GM21737 (cell line): ENCODE results near the gene CSNK2B.
A peak's percentile ranks its signal among the peaks of the same experiment; 100 is the strongest.

Experiments used
- ATAC-seq: cut with Tn5 transposase; IDR thresholded peaks from one replicate; pipeline ENCODE4 v1.9.1; 2021; ENCODE audit warnings: mild to moderate bottlenecking, moderate library complexity; ENCODE audit not compliant: unreplicated experiment

CSNK2B gene

DNA sequence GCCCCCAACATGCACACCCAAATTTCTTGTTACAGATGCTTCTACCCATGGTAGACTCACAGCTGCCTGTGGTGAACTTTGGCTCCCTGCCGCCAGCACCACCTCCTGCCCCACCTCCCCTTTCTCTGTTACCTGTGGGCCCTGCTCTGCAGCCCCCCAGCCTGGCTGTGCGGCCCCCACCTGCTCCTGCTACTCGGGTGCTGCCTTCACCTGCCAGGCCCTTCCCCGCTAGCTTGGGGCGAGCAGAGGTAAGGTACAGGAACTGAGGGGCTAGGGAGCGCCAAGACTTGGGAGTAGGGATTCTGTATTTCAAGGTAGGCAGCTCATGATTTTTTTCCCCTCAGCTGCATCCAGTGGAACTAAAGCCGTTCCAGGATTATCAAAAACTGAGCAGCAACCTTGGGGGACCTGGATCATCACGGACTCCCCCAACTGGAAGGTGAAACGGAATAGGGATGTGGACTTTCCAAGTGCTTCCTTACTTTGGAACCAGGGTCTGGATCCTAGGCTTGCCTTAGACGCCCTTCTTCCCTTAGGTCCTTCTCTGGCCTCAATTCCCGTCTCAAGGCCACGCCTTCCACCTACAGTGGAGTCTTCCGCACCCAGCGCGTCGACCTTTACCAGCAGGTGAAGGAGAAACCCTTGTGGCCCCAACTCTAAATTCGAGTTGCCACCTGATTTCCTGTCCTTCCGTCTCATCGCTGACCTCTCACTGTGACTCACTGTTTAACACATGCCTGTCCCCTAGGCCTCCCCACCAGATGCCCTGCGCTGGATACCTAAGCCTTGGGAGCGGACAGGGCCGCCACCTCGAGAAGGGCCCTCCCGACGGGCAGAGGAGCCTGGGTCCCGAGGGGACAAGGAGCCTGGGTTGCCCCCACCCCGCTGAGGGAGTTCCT, 28.9 kb upstream of the CSNK2B start:
- ATAC-seq, result no peak

DNA sequence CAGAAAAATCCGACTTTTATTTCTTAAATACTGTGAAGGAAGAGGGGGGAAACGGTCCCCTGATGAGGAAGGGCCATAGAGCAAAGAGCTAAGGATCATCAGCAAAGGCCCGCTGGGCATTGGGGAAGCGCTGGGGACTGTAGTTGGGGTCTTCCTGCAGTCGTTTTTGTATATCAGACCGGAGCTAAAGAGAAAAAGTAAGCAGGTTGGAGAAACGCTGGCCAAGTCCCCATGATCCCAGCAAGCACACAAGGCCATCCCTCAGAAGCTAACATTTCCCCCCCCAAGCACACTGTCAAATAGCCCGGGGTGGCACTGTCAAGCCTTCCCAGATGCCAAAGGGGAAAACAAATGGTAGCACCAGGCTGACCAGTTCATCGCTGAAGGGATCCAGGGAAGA, 26.8 kb upstream of the CSNK2B start:
- no peak for ATAC-seq

DNA sequence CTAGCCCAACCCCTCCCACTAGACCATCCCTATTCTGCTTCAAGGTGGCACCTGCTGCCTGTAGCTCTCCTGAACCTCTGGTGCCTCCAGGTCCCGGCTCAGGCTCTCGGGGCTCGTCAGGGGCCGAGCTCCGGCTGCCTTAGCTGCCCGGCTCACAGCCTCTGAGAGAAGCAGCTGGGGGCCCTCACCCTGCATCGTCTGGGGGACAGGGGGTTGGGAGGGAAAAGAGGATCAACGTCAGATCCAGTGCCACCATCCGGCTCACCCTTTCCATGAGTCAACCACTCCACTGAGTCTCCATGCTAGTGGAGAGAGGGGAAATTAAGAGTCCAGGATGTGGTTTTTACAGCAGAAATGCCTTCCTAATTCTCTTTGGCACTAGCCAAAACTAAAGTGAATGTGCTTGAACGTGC, 26.4 kb upstream of the CSNK2B start:
- no peak for ATAC-seq

DNA sequence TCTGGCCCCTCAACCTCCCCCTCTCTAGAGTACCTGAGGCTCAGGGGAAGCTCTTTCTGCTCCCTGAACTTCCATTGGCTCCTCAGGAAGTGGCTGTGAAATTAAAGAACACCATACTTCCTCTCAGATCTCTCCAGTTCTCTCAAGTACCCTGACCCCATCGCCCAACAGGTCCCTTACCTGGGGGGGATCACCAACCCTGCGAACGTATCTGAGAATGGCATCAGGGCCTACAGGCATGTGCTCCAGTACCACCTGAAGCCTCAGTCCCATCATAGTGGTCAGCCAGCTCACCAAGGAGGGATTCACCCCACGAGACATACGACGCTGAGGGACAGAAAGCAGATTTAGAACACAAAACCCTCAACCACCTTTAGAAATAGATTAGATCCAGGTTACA, 25.3 kb upstream of the CSNK2B start:
- ATAC-seq, result no peak

DNA sequence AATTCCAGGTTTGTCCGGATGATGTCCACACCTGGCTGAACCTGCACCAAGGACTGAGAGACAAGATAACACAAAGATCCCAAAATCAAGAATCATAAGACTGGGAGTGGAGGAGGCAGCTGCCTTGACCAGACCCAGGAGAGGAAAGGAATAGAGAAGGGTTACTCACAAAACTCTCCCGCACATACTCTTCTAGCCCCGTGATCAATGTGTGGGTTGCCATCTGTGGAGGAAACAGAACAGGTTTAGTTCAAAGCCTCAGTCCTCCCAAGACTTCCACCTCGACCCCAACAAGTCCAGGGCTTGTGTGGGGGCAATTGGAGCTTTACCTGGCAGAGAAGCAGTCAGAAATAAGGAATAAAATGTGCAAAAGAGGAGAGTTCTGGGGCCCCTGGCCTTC, 24.5 kb upstream of the CSNK2B start:
- no peak for ATAC-seq

DNA sequence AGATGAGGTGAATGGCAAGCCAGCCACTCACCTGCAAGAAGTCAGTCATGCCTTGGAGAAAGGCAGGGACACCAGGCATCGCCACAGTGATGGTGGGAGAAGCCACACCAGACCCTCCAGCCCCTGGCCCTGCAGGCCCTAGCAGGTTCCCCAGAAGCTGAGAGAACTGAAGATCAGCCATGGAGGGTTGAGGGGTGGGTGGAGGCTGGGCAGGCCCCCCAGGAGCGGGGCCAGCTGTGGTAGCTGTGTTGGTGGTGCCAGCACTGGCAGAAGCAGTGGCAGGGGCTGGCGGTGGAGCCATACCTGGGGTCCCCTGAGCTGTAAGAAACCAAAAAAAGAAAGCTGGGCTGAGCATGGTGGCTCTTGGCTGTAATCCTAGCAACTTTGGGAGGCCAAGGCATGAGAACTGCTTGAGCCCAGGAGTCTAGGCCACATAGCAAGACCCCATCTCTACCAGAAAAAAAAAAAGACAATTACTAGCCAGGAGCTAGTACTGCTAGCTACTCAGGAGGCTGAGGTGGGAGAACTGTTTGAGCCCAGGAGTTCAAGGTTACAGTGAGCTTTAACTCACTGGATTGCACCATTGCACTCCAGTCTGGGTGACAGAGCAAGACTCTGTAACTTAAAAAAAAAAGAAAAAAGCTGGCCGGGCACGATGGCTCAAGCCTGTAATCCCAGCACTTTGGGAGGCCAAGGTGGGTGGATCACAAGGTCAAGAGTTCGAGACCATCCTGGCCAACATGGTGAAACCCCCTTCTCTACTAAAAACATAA, 22.9 kb upstream of the CSNK2B start:
- no peak for ATAC-seq

DNA sequence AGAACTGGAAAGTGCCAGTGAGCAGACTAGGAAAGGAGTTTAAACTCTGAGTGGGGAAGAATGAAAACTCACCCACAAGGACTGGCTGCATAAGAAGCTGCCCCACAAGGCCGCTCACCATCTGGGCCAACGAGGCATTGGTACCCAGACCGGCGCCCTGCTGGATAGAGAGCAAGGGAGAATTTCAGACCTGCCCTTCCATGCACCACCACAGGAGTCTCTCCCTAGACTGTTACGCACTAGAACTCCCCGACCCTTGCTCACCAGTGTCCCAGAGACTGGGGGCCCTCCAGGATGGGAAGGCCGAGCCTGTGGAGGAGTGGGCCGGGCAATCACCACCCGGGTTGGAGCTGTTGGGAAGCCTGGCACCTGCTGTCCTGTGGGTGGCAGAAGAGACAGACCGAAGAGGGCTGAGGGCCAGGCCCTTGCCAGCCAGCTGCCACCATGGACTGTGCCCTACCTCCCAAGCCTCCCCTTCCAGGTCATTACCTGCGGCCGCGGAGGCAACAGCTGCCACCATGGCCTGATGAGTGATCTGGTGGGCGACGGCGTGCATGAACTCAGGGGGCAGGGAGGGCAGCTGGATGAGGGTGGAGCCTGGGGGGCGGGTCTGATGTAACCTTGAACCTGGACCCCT, 21.9 kb upstream of the CSNK2B start:
- no peak for ATAC-seq

DNA sequence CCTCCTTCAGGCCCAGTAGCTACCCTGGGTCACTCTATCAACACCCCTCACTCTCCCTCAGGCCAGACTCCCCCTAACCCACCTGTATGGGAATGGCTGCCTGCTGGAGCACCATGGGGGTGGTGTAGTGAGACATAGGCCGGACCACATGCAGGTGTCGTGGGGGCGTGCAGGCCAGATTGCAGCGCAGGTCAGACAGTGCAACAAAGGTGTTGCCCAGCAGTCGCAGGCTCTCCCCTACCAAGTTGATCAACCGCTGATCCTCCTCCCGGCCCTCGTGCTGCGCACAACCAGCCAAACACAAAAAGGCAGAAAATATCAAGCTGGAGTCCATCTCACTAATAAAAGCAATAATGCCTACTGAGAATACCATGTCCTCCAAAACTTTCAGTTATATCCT, 20.6 kb upstream of the CSNK2B start:
- no peak for ATAC-seq

DNA sequence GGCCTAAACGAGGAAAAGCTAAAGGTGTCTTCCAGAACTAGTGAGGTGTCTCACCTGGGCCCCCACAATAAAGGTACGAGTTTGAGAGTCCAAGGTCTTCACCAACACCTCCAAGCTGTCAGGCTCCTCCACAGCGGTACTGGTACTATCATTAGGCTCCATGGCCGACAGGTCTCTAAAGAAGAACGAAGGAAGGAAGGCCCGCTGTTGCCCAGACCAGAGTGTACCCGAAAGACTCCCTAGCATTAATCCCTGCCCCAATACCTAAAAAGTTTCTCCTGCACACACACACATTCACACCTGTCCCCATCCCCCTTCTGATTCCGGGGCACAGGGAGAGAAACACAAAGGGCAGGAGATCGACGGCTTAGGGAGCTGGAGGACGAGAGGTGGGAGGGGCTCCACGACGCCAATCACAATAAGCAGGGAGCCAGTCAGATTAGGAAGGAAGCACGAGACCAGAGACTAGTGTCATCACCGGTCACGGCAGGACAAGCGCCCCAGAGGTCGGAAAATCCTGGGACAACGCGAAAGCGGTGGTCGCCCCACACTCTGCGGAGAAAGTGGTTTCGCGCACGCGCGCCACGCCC, 14.2 kb upstream of the CSNK2B start:
- peak; percentile 28 for ATAC-seq

DNA sequence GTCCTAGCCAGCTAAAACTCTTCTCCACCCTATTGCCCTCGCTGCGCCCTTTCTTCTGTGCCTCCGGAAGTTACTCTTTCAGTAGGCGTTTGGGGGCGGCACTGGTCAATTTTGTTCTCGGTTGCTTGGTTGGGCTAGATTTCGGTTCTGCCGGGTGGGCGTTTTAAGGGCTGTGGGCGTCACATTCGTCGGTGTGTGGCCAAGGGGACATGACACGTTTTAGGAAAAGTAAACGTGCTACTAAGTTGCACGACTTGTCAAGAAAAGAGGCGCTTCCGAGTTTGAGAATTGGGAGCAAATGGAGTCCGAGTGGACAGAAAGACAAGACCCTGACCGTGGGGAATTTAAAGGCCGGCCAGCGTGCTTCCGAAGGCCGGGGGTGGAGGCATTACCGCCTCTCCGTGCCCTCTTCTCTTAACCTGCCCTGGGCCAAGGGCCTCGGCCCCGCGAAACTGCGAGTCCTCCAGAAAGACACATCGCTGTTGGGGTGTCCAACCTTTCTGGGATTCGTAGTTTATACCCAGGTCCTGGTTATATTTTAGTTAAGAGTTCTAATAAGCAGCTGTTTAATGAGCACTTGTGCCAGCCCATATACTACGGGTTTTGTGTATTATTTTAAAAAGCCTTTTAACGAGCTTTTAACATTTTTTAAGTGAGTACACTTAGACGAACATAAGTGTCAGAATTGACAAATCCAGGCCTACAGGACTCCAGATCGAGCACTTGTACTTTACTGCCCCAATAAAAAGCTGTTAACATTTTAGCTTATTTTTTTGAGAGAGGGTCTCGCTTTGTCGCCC, 12.8 kb upstream of the CSNK2B start:
- peak; percentile 48 for ATAC-seq

DNA sequence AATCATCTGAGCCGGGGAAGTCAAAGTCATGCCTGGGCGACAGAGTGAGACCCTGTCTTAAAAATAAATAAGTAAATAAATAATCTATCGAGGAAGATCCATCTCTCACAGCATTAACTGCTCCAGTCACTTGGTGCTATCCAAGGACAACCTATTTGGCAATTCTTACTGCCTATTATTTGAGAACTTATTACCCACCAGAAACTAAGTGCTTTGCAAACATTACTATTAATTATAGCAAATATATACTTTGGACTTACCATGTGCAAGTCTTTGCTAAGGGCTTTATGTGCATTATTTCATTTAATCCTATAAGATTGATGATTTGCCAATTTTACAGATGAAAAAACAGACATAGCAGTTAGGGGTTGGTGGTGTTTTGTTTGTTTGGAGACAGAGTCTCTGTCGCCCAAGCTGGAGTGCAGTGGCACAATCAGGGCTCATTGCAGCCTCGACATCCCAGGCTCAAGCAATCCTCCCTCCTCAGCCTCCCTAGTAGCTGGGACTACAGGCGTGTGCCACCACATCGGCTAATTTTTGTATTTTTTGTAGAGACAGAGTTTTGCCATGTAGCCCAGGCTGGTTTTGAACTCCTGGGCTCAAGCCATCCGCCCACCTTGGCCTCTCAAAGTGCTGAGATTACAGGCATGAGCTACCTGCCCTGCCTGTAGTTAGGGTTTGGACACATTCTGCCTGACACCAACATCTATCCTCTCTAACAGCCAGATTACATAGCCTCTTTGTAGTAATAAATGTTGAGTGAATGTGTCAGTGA, 11.1 kb upstream of the CSNK2B start:
- ATAC-seq, result no peak

DNA sequence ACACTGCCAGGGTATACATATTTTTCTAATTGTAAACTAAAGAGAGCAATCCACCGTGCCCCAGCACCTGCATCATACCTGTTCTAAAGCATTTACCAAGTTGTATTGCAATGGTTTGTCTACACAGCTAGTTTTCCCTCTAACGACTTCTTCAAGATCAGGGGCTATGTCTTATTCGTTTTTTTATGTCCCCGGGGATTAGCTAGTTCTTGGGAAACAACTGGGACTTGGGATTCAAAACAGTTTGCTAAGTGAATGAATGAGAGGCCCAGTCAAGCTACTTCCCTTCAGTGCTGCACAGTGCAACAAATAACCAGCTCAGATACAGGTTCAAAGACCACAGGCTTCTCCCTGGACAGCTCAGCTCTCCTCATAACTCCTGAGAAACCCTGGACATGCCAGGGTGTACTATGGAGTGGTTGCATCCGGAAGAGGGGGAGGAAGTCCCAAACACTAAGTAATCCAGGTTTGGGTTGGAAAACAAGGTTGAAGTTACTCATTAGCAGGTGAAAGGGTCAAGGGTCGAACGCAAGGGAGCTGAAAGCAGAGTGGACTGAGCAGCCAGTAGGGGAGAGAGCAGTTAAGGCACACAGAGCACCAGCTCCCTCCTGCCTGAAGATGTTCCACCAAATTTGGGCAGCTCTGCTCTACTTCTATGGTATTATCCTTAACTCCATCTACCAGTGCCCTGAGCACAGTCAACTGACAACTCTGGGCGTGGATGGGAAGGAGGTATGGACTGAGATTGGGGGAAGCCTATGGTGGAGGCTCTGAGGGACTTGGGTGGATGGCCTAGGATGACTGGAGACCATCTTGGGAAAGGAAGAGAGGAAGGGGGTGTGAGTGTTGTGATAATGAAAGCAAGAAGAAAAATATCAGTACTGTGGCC, 10.3 kb upstream of the CSNK2B start, which contains the start of gene APOM:
Gene APOM, plus strand, starts transcription at position 546 of the 889 bp plus-strand sequence. Its CDS starts 73 bp downstream, at position 619.
- no peak for ATAC-seq

DNA sequence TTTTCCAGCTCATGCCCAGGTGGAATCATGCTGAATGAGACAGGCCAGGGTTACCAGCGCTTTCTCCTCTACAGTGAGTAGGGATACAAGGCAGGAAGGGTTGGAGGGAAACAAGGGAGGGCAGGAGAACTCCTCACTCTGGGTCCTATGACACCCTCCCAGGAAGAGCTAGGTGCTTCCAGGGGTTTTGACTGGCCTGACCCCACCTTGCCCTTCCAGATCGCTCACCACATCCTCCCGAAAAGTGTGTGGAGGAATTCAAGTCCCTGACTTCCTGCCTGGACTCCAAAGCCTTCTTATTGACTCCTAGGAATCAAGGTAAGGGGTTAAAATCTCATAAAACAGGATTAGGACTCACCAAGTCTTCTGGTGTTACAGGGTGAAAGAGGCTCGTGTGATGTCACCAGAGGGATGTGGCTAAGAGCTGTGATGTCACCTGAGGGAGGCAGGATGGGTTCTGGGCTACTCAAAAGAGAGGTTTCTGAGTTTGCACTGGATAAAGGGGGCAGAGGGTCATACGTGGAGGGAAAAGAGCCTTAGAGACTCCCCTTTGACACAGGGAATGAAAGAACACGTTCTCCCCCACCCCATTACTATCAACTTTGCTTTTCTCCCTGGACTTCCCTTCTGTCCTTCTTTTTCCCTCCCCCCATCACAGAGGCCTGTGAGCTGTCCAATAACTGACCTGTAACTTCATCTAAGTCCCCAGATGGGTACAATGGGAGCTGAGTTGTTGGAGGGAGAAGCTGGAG, 8.3 kb upstream of the CSNK2B start:
- ATAC-seq, result no peak

DNA sequence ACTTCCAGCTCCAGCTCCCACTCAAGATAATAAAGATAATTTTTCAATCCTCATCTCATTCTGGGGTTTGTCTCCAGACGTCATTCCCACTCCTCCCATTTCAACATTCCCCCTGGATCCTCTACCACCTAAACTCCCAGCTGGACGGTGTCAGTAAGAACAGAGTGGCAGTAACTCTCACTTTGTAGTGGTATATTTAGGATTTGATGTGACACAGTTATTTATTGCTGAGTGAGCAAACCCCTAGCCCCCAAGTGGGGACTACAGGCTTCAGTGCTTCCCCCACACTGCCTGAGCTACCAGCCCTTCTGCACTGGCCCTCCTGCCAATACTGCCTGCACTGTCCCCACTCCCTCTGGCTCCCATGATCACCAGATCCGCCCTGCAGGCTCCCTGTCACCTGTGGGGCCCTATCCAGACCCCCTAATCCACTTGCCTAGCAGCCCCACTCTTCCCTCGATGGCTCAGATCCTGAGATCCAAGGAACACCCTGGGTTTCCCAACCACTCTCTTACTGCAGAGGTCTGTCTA, 7.7 kb upstream of the CSNK2B start:
- no peak for ATAC-seq

DNA sequence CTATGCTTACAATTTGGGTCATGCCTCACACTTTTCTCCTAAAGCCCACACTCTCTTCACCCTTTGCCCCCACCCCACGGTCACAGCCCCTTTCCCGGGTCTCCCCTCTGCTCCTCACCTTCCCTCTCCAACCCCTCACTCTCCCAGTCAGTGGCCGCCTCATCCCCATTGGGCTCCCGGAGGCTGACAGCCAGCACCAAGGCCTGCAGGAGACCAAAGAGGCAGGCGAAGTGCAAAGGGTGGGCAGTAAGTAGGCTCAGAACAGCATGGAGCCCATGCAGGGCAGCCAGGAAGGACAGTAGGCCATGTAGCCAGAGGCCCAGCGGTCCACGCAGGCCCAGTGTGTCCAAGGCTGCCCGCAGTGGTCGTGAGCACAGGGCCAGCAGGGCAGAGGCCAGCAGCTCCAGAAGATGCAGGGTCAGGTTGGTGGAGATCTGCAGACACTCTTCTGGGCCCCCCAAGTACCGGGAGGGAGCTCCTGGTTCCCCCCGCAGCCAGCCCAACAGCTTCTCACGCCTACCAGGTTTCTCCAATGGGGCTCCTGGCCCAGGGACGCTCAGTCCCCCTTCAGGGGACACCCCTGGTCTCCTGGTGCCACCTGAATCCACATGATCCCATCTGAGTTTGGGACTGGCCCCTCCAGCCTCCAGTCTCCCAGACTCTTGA, 6.8 kb upstream of the CSNK2B start:
- no peak for ATAC-seq

DNA sequence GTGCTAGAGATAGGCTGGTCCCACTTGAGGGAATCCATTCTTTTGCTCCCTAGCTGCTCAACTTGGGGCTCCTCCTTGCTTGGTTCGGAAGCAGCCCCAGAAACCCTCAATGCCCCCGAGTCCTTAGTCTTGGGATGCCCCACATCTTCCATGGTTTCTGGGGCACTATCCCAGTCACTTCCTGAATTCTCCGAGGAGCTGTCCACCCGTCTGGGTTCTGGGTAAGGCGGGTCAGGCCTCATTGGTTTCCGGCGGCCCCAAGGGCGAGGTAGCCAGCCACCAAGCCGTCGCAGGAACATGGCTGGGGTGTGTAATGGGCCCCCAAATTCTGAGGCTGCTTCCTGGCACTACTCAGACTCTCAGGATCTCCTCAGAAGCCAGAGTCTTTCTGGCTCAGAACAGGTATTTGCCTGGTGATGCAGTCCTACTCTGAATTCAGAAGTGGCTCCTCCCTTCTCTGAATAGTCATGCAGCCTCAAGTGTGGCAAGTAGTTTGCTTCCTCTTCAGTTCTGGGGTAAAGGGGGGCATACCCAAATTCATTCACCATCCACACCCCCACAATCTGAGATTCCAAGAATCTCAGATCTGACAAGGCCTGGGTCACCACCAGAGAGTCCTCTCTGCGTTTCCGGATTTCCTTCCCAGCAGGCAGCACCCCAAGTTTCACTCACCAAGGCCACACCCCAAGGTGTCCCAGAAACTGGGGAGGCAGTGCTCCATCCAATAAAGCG, 6.1 kb upstream of the CSNK2B start:
- no peak for ATAC-seq
